Neural cell (in vitro differentiated cells): Measurements from ENCODE around the gene SLC8A3. TPM values are rescaled to one million over a fixed set of nuclear protein-coding genes. Genes with fewer than 3 reads are reported as not detected.

Experiments
- H2AFZ ChIP-seq: fragments of 200-600, 300-800 bp; sonication (generic), shearing (Covaris generic); 2 replicates; pipeline ENCODE4 v1.6.0; 2014; ENCODE audit warnings: low read depth, mild to moderate bottlenecking, antibody characterized with exemption, low read length, moderate library complexity
- H3F3A ChIP-seq: fragments of 200-600 bp; shearing (Covaris generic); 2 replicates; pipeline ENCODE4 v1.6.1; 2016; ENCODE audit warnings: mild to moderate bottlenecking, moderate library complexity, mixed read lengths, antibody characterized with exemption, low read length; ENCODE audit not compliant: insufficient read depth, poor library complexity, severe bottlenecking
- H3K27ac ChIP-seq: fragments of 200-600, 300-800 bp; sonication (generic), shearing (Covaris generic); 2 replicates; pipeline ENCODE4 v1.5.1; 2014; ENCODE audit warnings: mild to moderate bottlenecking, low read length, moderate library complexity
- H3K27me3 ChIP-seq: fragments of 300-800, 200-600 bp; sonication (generic), shearing (Covaris generic); 2 replicates; pipeline ENCODE4 v1.6.0; 2014; ENCODE audit warnings: mild to moderate bottlenecking, low read depth, low read length, moderate library complexity; ENCODE audit not compliant: insufficient read depth
- H3K36me3 ChIP-seq: fragments of 300-800, 200-600 bp; sonication (generic), shearing (Covaris generic); 2 replicates; pipeline ENCODE4 v1.5.1; 2014; ENCODE audit warnings: mild to moderate bottlenecking, antibody characterized with exemption, low read length, moderate library complexity; ENCODE audit not compliant: insufficient read depth
- H3K4me2 ChIP-seq: fragments of 300-800, 200-600 bp; sonication (generic), shearing (Covaris generic); 2 replicates; pipeline ENCODE4 v1.6.0; 2014; ENCODE audit warnings: mild to moderate bottlenecking, low read length
- H3K4me3 ChIP-seq: fragments of 300-800, 200-600 bp; sonication (generic), shearing (Covaris generic); 2 replicates; pipeline ENCODE4 v1.5.1; 2014; ENCODE audit warnings: mild to moderate bottlenecking, low read length, moderate library complexity
- H3K79me2 ChIP-seq: fragments of 200-600 bp; shearing (Covaris generic); replicated peaks from 2 replicates; pipeline ENCODE4 v1.6.0; 2014; ENCODE audit warnings: mild to moderate bottlenecking, low read length, moderate library complexity; ENCODE audit not compliant: insufficient read depth
- H3K9ac ChIP-seq: fragments of 300-800, 200-600 bp; sonication (generic), shearing (Covaris generic); 2 replicates; pipeline ENCODE4 v1.6.1; 2016; ENCODE audit warnings: mild to moderate bottlenecking, low read length, mixed read lengths
- H3K9me2 ChIP-seq: fragments of 200-600 bp; shearing (Covaris generic); 2 replicates; pipeline ENCODE4 v1.6.1; 2016; ENCODE audit warnings: mild to moderate bottlenecking, low read length, mixed read lengths; ENCODE audit not compliant: insufficient read depth
- H3K9me3 ChIP-seq: fragments of 200-600, 300-800 bp; sonication (generic), shearing (Covaris generic); 2 replicates; pipeline ENCODE4 v1.6.1; 2016; ENCODE audit warnings: mild to moderate bottlenecking, mixed run types, low read length, moderate library complexity, mixed read lengths
- H4K20me1 ChIP-seq: fragments of 200-600 bp; shearing (Covaris generic); 2 replicates; pipeline ENCODE4 v1.6.1; 2016; ENCODE audit warnings: mild to moderate bottlenecking, mixed run types; ENCODE audit not compliant: insufficient read depth
- EP300 ChIP-seq: fragments of 450-650 bp; conservative IDR thresholded peaks from 2 replicates; pipeline ENCODE4 v1.6.1; 2014; ENCODE audit warnings: antibody characterized with exemption, mild to moderate bottlenecking, moderate library complexity; ENCODE audit not compliant: poor library complexity, severe bottlenecking
- EZH2 ChIP-seq: fragments of 200-600, 300-800 bp; shearing (Covaris generic), sonication (generic); IDR thresholded peaks from 2 replicates; pipeline ENCODE4 v1.6.1; 2014; ENCODE audit warnings: antibody characterized with exemption, low read length, borderline replicate concordance, mild to moderate bottlenecking; ENCODE audit not compliant: insufficient read depth, poor library complexity, severe bottlenecking
- MXI1 ChIP-seq: fragments of 450-650 bp; conservative IDR thresholded peaks from 2 replicates; pipeline ENCODE4 v1.6.1; 2014; ENCODE audit warnings: antibody characterized with exemption, mild to moderate bottlenecking; ENCODE audit not compliant: poor library complexity, severe bottlenecking
- POLR2AphosphoS5 ChIP-seq: IDR thresholded peaks from 2 replicates; pipeline ENCODE4 v1.6.1; 2012
- RAD21 ChIP-seq: fragments of 450-650 bp; conservative IDR thresholded peaks from 2 replicates; pipeline ENCODE4 v1.6.1; 2014; ENCODE audit warnings: antibody characterized with exemption, mild to moderate bottlenecking, moderate library complexity
- REST ChIP-seq: IDR thresholded peaks from 2 replicates; pipeline ENCODE4 v1.6.1; 2012; ENCODE audit warnings: borderline replicate concordance
- SMC3 ChIP-seq: fragments of 450-650 bp; conservative IDR thresholded peaks from 2 replicates; pipeline ENCODE4 v1.6.1; 2014; ENCODE audit warnings: antibody characterized with exemption, mild to moderate bottlenecking, moderate library complexity; ENCODE audit not compliant: poor library complexity
- TAF1 ChIP-seq: IDR thresholded peaks from 2 replicates; pipeline ENCODE4 v1.6.1; 2012; ENCODE audit warnings: low read depth
- polyA plus RNA-seq: library from polyadenylated mRNA; depleted of rRNA; stranded (reverse); fragments of >200 nt; gene quantifications from 2 replicates; pipeline ENCODE4 v1.2.3, GENCODE V29; 2014
- TF ChIP-seq, protein P1 (sequence below): fragments of 450-650 bp; IDR thresholded peaks from 2 replicates; pipeline ENCODE4 v1.5.1; 2014; ENCODE audit warnings: antibody characterized with exemption, mild to moderate bottlenecking, moderate library complexity; ENCODE audit not compliant: poor library complexity, severe bottlenecking

Gene SLC8A3
- polyA plus RNA-seq, 1 donor from 2014 or later = 2.9 TPM

DNA sequence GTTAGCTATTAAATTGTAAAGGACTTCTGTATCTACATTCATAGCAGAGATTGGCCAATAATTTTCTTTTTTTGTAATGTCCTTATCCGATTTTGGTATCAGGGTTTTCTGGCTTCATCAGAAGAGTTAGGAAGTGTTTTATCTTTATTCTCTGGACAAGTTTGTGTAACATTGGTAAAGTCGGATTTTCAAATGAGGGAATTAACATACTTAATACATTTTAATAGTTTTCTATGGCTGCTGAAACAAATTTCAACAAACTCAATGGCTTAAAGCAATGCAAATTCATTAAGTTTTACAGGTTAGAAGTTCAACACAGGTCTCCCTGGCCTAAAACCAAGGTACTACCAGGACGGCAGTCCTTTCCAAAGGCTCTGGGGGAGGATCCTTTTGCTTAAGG, 13.2 kb upstream of the SLC8A3 start:
- H3K79me2 ChIP-seq = no peaks in the 10 kb centered on the region
- no peak overlapping the region for H3K9ac ChIP-seq
- no peak for TF ChIP-seq SMC3
- TF ChIP-seq RAD21 = no peak
- TF ChIP-seq EZH2 = no peak
- H4K20me1 ChIP-seq = no peaks in the 10 kb centered on the region
- H2AFZ ChIP-seq = no peak overlapping the region
- H3K27ac ChIP-seq = no peak overlapping the region
- no peaks in the 10 kb centered on the region for H3K9me2 ChIP-seq
- H3K27me3 ChIP-seq = no peaks in the 10 kb centered on the region
- no peaks in the 10 kb centered on the region for H3F3A ChIP-seq
- H3K4me2 ChIP-seq = no peak overlapping the region
- no peaks in the 10 kb centered on the region for H3K9me3 ChIP-seq
- H3K36me3 ChIP-seq = no peaks in the 10 kb centered on the region
- H3K4me3 ChIP-seq = no peak overlapping the region

GRCh38 chr14:70193396-70193795, 4.6 kb upstream of the SLC8A3 start:
- H3K9me3 ChIP-seq = no peaks in the 10 kb centered on the region
- no peaks in the 10 kb centered on the region for H3K9me2 ChIP-seq
- no peak overlapping the region for H3K9ac ChIP-seq
- TF ChIP-seq REST (no peak), EP300 (no peak), MXI1 (no peak), RAD21 (no peak), TAF1 (no peak), POLR2AphosphoS5 (no peak)
- peaks cover 7% of the 10 kb centered on the region for H3K27me3 ChIP-seq
- H3K4me2 ChIP-seq = no peak overlapping the region
- H2AFZ ChIP-seq = no peak overlapping the region
- no peaks in the 10 kb centered on the region for H4K20me1 ChIP-seq
- H3K79me2 ChIP-seq = no peaks in the 10 kb centered on the region
- H3F3A ChIP-seq = no peaks in the 10 kb centered on the region
- H3K36me3 ChIP-seq = no peaks in the 10 kb centered on the region
- H3K27ac ChIP-seq = no peak overlapping the region
- H3K4me3 ChIP-seq = no peak overlapping the region

DNA sequence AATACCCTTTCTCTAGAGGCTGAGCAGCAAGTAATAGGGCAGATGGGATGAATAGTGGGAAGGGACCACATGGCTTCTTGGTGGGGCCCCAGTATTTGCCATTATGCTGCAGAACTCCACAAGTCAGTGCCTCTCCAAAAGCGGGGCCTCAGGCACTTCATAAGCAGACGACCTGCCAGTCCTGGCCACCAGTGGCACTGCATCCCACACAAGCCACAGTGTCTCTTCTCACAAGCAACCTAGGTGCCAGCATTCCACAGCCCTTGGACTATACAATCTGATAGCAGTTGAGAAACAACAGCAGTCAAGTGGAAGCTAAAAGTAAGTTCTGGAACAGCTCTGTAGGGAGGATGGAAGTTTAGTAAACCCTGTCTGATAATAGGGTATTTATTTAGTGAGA, 4.2 kb upstream of the SLC8A3 start:
- TF ChIP-seq MXI1 = no peak
- no peak for TF ChIP-seq RAD21
- TF ChIP-seq, protein P1, sequence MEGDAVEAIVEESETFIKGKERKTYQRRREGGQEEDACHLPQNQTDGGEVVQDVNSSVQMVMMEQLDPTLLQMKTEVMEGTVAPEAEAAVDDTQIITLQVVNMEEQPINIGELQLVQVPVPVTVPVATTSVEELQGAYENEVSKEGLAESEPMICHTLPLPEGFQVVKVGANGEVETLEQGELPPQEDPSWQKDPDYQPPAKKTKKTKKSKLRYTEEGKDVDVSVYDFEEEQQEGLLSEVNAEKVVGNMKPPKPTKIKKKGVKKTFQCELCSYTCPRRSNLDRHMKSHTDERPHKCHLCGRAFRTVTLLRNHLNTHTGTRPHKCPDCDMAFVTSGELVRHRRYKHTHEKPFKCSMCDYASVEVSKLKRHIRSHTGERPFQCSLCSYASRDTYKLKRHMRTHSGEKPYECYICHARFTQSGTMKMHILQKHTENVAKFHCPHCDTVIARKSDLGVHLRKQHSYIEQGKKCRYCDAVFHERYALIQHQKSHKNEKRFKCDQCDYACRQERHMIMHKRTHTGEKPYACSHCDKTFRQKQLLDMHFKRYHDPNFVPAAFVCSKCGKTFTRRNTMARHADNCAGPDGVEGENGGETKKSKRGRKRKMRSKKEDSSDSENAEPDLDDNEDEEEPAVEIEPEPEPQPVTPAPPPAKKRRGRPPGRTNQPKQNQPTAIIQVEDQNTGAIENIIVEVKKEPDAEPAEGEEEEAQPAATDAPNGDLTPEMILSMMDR = no peak
- no peak for TF ChIP-seq REST
- no peak for TF ChIP-seq TAF1
- no peak for TF ChIP-seq POLR2AphosphoS5
- no peak for TF ChIP-seq EZH2
- Histone ChIP-seq H3K9ac (no peak overlapping the region), H3K27me3 (peaks cover 7% of the 10 kb centered on the region), H4K20me1 (no peaks in the 10 kb centered on the region), H3K79me2 (no peaks in the 10 kb centered on the region), H3K9me3 (no peaks in the 10 kb centered on the region), H3K4me2 (no peak overlapping the region), H3K36me3 (no peaks in the 10 kb centered on the region), H3K4me3 (no peak overlapping the region), H3F3A (no peaks in the 10 kb centered on the region), H3K9me2 (no peaks in the 10 kb centered on the region), H2AFZ (no peak overlapping the region), H3K27ac (no peak overlapping the region)
